GM12878 (cell line): ENCODE measurements around the gene VWA3B.

Experiments
- CBFB ChIP-seq: IDR thresholded peaks from 2 replicates; pipeline ENCODE4 v1.6.1; 2016; ENCODE audit warnings: antibody characterized with exemption, low read depth
- CTCF ChIP-seq, 3 experiments: IDR thresholded peaks in 2 of 3; conservative IDR thresholded peaks in 1 of 3; 2 replicates each; pipeline ENCODE4 v1.5.1; 2011; ENCODE audit warnings: low read depth in 3 of 3, low read length in 3 of 3, mild to moderate bottlenecking in 3 of 3, control low read depth in 2 of 3, moderate library complexity in 2 of 3, inconsistent platforms in 1 of 3, mixed read lengths in 1 of 3; ENCODE audit not compliant: control insufficient read depth in 2 of 3, insufficient read depth in 1 of 3; ENCODE audit errors: extremely low read depth in 1 of 3
- FOXM1 ChIP-seq: IDR thresholded peaks from 2 replicates; pipeline ENCODE4 v1.6.1; 2012; ENCODE audit warnings: low read depth, mild to moderate bottlenecking, inconsistent platforms, low read length, moderate library complexity
- GABPA ChIP-seq: IDR thresholded peaks from 2 replicates; pipeline ENCODE4 v1.6.1; 2014; ENCODE audit warnings: antibody characterized with exemption, low read depth, mild to moderate bottlenecking, inconsistent platforms
- POLR2A ChIP-seq: IDR thresholded peaks from 2 replicates; pipeline ENCODE4 v1.6.1; 2011; ENCODE audit warnings: low read depth, mild to moderate bottlenecking, low read length
- SIN3A ChIP-seq: IDR thresholded peaks from 2 replicates; pipeline ENCODE4 v1.6.1; 2012; ENCODE audit warnings: low read depth, low read length, improper control_type of control experiment
- USF2 ChIP-seq: IDR thresholded peaks from 2 replicates; pipeline ENCODE4 v1.6.1; 2011; ENCODE audit warnings: low read depth, low read length, improper control_type of control experiment, borderline replicate concordance
- TF ChIP-seq, protein P1 (sequence below): fragments of 450-650 bp; IDR thresholded peaks from 2 replicates; pipeline ENCODE4 v1.6.1; 2017; ENCODE audit warnings: mild to moderate bottlenecking, moderate library complexity

- TF ChIP-seq CTCF (IDR thresholded peaks at IDR 0.05 in 2 of 3, conservative IDR thresholded peaks at IDR 0.05 in 1 of 3; ENCODE audit: control insufficient read depth in 2 of 3, extremely low read depth in 1 of 3, insufficient read depth in 1 of 3, low read depth in 3 of 3, low read length in 3 of 3) (no peak), CBFB (no peak), SIN3A (no peak), USF2 (no peak), POLR2A (no peak), FOXM1 (no peak), GABPA (no peak)
- TF ChIP-seq, protein P1, sequence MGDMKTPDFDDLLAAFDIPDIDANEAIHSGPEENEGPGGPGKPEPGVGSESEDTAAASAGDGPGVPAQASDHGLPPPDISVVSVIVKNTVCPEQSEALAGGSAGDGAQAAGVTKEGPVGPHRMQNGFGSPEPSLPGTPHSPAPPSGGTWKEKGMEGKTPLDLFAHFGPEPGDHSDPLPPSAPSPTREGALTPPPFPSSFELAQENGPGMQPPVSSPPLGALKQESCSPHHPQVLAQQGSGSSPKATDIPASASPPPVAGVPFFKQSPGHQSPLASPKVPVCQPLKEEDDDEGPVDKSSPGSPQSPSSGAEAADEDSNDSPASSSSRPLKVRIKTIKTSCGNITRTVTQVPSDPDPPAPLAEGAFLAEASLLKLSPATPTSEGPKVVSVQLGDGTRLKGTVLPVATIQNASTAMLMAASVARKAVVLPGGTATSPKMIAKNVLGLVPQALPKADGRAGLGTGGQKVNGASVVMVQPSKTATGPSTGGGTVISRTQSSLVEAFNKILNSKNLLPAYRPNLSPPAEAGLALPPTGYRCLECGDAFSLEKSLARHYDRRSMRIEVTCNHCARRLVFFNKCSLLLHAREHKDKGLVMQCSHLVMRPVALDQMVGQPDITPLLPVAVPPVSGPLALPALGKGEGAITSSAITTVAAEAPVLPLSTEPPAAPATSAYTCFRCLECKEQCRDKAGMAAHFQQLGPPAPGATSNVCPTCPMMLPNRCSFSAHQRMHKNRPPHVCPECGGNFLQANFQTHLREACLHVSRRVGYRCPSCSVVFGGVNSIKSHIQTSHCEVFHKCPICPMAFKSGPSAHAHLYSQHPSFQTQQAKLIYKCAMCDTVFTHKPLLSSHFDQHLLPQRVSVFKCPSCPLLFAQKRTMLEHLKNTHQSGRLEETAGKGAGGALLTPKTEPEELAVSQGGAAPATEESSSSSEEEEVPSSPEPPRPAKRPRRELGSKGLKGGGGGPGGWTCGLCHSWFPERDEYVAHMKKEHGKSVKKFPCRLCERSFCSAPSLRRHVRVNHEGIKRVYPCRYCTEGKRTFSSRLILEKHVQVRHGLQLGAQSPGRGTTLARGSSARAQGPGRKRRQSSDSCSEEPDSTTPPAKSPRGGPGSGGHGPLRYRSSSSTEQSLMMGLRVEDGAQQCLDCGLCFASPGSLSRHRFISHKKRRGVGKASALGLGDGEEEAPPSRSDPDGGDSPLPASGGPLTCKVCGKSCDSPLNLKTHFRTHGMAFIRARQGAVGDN, result no peak
Measured at GRCh38 chr2:98039085-98039756, 47.7 kb upstream of the VWA3B start.
